GM18499 (cell line): ENCODE results near the gene IFI44.
A peak's percentile ranks its signal among the peaks of the same experiment; 100 is the strongest.

Source experiments
- ATAC-seq: cut with Tn5 transposase; IDR thresholded peaks from one replicate; pipeline ENCODE4 v1.9.1; 2021; ENCODE audit warnings: moderate number of reproducible peaks; ENCODE audit not compliant: insufficient read depth, unreplicated experiment

IFI44 gene

GRCh38 chr1:78650114-78650660 lies 556 bp downstream of the IFI44 start:
- no peak for ATAC-seq

DNA sequence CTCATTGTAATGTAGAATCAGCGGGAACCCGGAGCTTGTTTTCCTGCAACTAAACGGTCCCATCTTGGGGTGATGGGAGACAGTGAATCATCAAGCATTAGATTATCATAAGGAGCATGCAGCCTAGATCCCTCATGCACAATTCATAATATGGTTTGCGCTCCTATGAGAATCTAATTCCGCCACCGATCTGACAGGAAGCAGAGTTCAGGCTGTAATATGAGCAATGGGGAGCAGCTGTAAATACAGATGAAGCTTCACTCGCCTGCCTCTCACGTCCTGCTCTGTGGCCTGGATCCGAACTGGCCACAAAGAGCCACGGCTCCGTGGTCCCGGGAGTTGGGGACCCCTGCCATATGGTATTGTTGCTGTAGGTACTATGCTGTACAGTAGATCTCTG lies 1.6 kb downstream of the IFI44 start:
- no peak for ATAC-seq

GRCh38 chr1:78652019-78652560 lies 2.5 kb downstream of the IFI44 start:
- ATAC-seq: no peak

DNA sequence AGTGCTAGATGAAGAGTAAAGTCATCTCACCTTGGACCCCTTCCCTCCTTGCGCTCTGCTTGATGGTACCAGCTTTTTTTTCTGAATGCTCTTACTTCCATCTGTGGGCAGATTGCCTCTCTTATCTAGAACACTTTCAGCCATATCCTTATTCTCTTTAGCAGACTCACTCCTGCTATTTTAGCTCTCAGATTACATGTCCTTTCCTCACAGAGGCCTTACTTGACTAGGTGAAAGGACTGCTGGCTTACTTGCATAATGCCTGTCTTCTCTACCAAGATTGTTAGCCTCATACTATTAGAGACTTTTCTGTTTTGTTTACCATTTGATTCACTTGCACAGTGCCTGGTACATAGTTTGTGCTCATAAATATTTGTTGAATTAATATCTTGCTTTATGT lies 9.3 kb downstream of the IFI44 start:
- ATAC-seq: no peak

- ATAC-seq: no peak
Measured at GRCh38 chr1:78663923-78664322, 14.3 kb downstream of the IFI44 start.

DNA sequence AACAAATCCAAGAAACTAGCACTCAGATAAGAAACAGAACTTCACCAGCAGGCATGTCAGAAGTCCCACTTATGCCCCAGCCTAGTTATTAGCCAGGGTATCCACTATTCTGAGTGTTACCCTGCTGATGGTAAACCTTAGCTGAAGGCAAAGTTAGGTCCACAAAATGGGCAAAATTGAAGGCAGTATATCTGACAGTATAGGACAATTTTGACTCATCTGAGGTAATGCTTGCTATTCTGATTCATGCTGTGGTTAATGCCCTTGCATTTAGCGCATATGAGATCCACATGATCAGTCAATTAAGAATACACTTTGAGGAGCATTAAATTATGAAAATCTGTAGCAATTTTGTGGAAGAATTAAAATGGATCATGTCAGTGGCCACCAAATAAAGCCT lies 15.1 kb downstream of the IFI44 start:
- no peak for ATAC-seq

GRCh38 chr1:78665809-78666208 lies 16.2 kb downstream of the IFI44 start:
- ATAC-seq: no peak

DNA sequence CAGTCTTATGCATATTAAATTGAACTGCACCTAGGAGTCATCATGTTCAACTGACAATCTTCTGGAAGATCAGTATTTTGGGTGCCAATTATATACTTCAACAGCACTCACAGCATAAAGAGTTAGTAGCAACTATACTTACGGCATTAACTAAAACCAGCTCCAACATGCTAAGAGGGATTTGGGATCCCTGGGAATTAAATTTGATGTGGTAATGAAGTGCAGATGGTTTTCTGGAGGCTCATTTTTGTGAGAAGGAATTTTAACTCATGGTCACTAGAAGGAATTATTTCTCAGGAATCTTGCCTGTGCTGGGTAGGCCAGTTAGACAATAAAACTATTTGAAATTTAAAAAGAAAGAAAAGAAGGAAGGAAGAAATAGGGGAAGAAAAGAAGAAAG lies 18.3 kb downstream of the IFI44 start:
- ATAC-seq: no peak

DNA sequence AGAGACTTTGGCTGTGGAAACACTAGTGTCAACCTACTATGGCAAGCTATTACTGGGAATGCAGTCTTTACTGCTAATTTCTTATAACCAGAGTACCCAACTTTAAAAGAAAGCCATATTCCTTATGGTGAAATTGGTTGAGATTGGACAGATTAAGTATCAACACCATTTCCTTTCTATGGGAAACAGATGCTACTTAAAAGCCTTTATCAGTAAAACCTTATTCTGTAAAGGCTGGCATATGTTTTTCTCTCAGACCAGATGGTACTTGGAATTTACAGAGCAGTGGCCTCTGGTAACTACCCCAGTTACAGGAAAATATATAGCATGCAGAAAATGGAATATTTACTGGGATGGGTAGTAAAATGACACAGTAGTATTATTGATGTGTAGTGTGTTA lies 18.8 kb downstream of the IFI44 start:
- no peak for ATAC-seq

GRCh38 chr1:78672428-78672827 lies 22.8 kb downstream of the IFI44 start:
- ATAC-seq: no peak

GRCh38 chr1:78673120-78673519 lies 23.5 kb downstream of the IFI44 start:
- ATAC-seq: no peak

- ATAC-seq: no peak
Measured at GRCh38 chr1:78676347-78676982, 26.8 kb downstream of the IFI44 start.

DNA sequence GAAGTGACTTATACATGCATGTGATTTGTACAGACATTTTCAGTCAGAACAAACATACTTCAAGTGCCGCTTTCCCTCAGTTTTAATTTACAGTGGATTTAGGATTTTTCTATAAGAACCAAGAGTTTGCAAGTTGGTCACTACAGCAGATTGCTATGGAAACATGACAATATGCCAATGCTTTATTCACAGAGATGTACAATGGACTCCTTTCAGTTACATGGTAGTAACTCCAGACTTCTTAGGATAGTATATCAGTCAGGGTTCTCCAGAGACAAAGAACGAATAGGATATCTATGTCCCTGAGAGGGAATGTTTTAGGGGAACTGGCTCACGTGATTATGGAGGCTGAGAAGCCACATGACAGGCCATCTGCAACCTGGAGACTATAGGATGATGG lies 27.4 kb downstream of the IFI44 start:
- no peak for ATAC-seq

DNA sequence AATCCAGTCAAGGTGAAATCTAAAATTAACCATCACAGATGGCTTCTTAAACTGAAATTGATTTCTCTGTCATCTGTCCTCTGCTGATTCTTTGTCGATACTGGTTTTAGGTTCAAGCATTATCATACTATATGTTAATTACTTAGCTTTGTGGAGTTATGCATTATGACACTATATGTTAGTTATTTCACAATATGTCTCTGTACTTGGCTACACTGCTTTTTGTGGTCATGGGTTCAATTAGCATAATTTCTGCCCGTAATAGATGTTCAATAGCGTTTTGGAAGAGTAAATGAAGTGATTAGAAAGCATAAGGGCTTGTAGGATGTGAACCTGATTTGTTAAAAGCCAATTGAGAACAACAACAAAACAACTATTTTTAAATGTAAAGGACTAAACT lies 28.2 kb downstream of the IFI44 start:
- ATAC-seq: no peak

GRCh38 chr1:78678324-78678723 lies 28.7 kb downstream of the IFI44 start:
- ATAC-seq: peak; percentile 57

- no peak for ATAC-seq
Measured at GRCh38 chr1:78681265-78681664, 31.6 kb downstream of the IFI44 start.

DNA sequence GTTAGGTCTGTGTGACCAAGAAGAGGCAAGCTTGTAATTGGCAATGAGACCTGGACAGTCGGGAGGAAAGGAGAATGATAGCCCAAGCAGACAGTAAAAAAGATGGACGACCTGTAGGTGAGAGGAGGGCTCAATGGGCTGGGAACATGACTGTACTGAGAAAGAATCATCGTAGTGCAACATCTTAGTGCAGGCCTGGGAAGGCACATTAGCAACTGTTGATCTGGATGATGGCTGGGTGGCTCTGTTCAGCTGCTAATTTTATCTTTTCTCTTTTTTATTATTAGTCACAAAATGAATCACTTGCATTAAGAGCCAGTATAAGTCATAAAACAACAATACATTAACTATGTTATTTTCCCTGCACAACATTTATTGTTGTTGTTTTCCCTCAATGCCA lies 32.9 kb downstream of the IFI44 start:
- no peak for ATAC-seq

GRCh38 chr1:78683079-78683478 lies 33.4 kb downstream of the IFI44 start:
- no peak for ATAC-seq

GRCh38 chr1:78687315-78687714 lies 37.7 kb downstream of the IFI44 start:
- no peak for ATAC-seq

- ATAC-seq: no peak
Measured at GRCh38 chr1:78687914-78688313, 38.3 kb downstream of the IFI44 start.

GRCh38 chr1:78688697-78689096 lies 39.1 kb downstream of the IFI44 start:
- ATAC-seq: no peak

GRCh38 chr1:78690516-78690915 lies 40.9 kb downstream of the IFI44 start:
- ATAC-seq: no peak
